PC-3 (cell line): ENCODE measurements around the gene ADCY9. TPM values are rescaled to one million over a fixed set of nuclear protein-coding genes. Genes with fewer than 3 reads are reported as not detected.
A peak's percentile ranks its signal among the peaks of the same experiment; 100 is the strongest.

Experiments used
- ATAC-seq: fragments of 200-7000 bp; cut with Tn5 transposase; 2 replicates; pipeline ENCODE4 v1.9.1; 2020; ENCODE audit warnings: mild to moderate bottlenecking, moderate library complexity
- BruUV-seq: library from RNA; stranded (reverse); fragments of 400-500 nt; replicated peaks from 2 replicates; lab custom pipeline; 2021; lab: Mats Ljungman, UMichigan
- CTCF ChIA-PET: fragments of 300-600 bp; sonication (Branson Sonifier 250); formaldehyde crosslinking; loops from one replicate; lab custom pipeline; 2022; ENCODE audit warnings: antibody characterized with exemption; lab: Charles Lee
- POLR2A ChIA-PET: fragments of 300-600 bp; sonication (Branson Sonifier 250); formaldehyde crosslinking; loops from one replicate; lab custom pipeline; 2022; ENCODE audit warnings: antibody characterized with exemption; ENCODE audit not compliant: unreplicated experiment; lab: Charles Lee
- DNase-seq: peaks from one replicate; pipeline ENCODE4 v3.0.0-alpha.2; 2015
- H2AFZ ChIP-seq: fragments of 300-600 bp; sonication (generic); 2 replicates; pipeline ENCODE4 v1.6.0; 2016; ENCODE audit warnings: antibody characterized with exemption, low read length
- H3F3A ChIP-seq: fragments of 300-600 bp; sonication (generic); one replicate; pipeline ENCODE4 v1.6.0; 2017; ENCODE audit warnings: antibody characterized with exemption, low read length, control low read depth, mild to moderate bottlenecking; ENCODE audit not compliant: unreplicated experiment
- H3K27ac ChIP-seq: fragments of 300-600 bp; sonication (generic); 2 replicates; pipeline ENCODE4 v1.5.1; 2016; ENCODE audit warnings: mild to moderate bottlenecking, low read length
- H3K27me3 ChIP-seq: fragments of 300-600 bp; sonication (generic); 2 replicates; pipeline ENCODE4 v1.6.1; 2016; ENCODE audit warnings: low read length, mixed read lengths
- H3K36me3 ChIP-seq: fragments of 300-600 bp; sonication (generic); 2 replicates; pipeline ENCODE4 v1.6.1; 2016; ENCODE audit warnings: low read depth, mixed run types, low read length, mixed read lengths
- H3K4me1 ChIP-seq: fragments of 300-600 bp; sonication (generic); 2 replicates; pipeline ENCODE4 v1.5.1; 2016; ENCODE audit warnings: low read length; ENCODE audit not compliant: insufficient read depth
- H3K4me2 ChIP-seq: fragments of 300-600 bp; sonication (generic); 2 replicates; pipeline ENCODE4 v1.6.0; 2016; ENCODE audit warnings: low read length
- H3K4me3 ChIP-seq: fragments of 300-600 bp; sonication (generic); 2 replicates; pipeline ENCODE4 v1.5.1; 2016; ENCODE audit warnings: mild to moderate bottlenecking, low read length, mixed read lengths
- H3K79me2 ChIP-seq: fragments of 300-600 bp; sonication (generic); 2 replicates; pipeline ENCODE4 v1.6.1; 2017; ENCODE audit warnings: low read length, mixed read lengths
- H3K9ac ChIP-seq: fragments of 300-600 bp; sonication (generic); 2 replicates; pipeline ENCODE4 v1.6.0; 2016; ENCODE audit warnings: mild to moderate bottlenecking, low read length
- H3K9me2 ChIP-seq: fragments of 300-600 bp; sonication (generic); replicated peaks from 2 replicates; pipeline ENCODE4 v1.6.1; 2016; ENCODE audit warnings: mixed run types, low read length, mixed read lengths
- H3K9me3 ChIP-seq: fragments of 300-600 bp; sonication (generic); 2 replicates; pipeline ENCODE4 v1.6.1; 2016; ENCODE audit warnings: low read length, mixed read lengths
- H4K20me1 ChIP-seq: fragments of 300-600 bp; sonication (generic); 2 replicates; pipeline ENCODE4 v1.6.1; 2016; ENCODE audit warnings: low read length, mixed read lengths
- CTCF ChIP-seq: fragments of 300-600 bp; sonication (generic); conservative IDR thresholded peaks from 2 replicates; pipeline ENCODE4 v1.5.1; 2017; ENCODE audit warnings: antibody characterized with exemption, low read depth, mild to moderate bottlenecking, low read length
- EZH2 ChIP-seq: fragments of 300-600 bp; sonication (generic); IDR thresholded peaks from one replicate; pipeline ENCODE4 v1.6.1; 2017; ENCODE audit warnings: antibody characterized with exemption, mild to moderate bottlenecking, low read length; ENCODE audit not compliant: unreplicated experiment
- EZH2phosphoT487 ChIP-seq: fragments of 300-600 bp; sonication (generic); IDR thresholded peaks from 2 replicates; pipeline ENCODE4 v1.6.1; 2018; ENCODE audit warnings: mild to moderate bottlenecking, antibody characterized with exemption, low read length, borderline replicate concordance
- intact Hi-C: fragments of 100-400 bp; cut with micrococcal nuclease; formaldehyde crosslinking; loops from 2 replicates; pipeline ENCODE4 v1.9.0; 2023
- total RNA-seq: library from RNA; depleted of rRNA; stranded (reverse); fragments of >200 nt; gene quantifications from 2 replicates; pipeline ENCODE4 v1.2.3, GENCODE V29; 2014

ADCY9 gene
- total RNA-seq, 1 experiment from 2014 or later, result 6.2 TPM

- no peaks in the 10 kb centered on the region for H3K4me1 ChIP-seq
- no TSS peak for BruUV-seq
- H3K9ac ChIP-seq, result no peak overlapping the region
- no peak overlapping the region for H3K27ac ChIP-seq
- H3F3A ChIP-seq, result no peaks in the 10 kb centered on the region
- CTCF ChIA-PET, result no interaction called here
- H3K9me2 ChIP-seq, result no peaks in the 10 kb centered on the region
- no peak overlapping the region for H3K4me3 ChIP-seq
- intact Hi-C loops, result no loop called here
- no peaks in the 10 kb centered on the region for H3K9me3 ChIP-seq
- H2AFZ ChIP-seq, result no peak overlapping the region
- DNase-seq (no peak), ATAC-seq (no peak)
- POLR2A ChIA-PET, result no interaction called here
- H4K20me1 ChIP-seq, result no peaks in the 10 kb centered on the region
- TF ChIP-seq EZH2phosphoT487 (no peak), CTCF (no peak), EZH2 (no peak)
- H3K36me3 ChIP-seq, result no peaks in the 10 kb centered on the region
- no peaks in the 10 kb centered on the region for H3K27me3 ChIP-seq
- H3K4me2 ChIP-seq, result no peak overlapping the region
- no peaks in the 10 kb centered on the region for H3K79me2 ChIP-seq
These were observed 12.5 kb downstream of the ADCY9 start for GRCh38 chr16:4103745-4104144.

GRCh38 chr16:4101421-4102219 lies 14.6 kb downstream of the ADCY9 start:
- Histone ChIP-seq H3K27me3 (no peaks in the 10 kb centered on the region), H3K9me3 (no peaks in the 10 kb centered on the region), H3F3A (no peaks in the 10 kb centered on the region), H3K4me3 (no peak overlapping the region), H3K4me2 (no peak overlapping the region), H3K79me2 (no peaks in the 10 kb centered on the region), H3K27ac (no peak overlapping the region), H2AFZ (no peak overlapping the region), H3K4me1 (peaks cover 4% of the 10 kb centered on the region; the same call in 1 of the 2 replicates), H3K9me2 (no peaks in the 10 kb centered on the region), H3K9ac (no peak overlapping the region), H4K20me1 (no peaks in the 10 kb centered on the region), H3K36me3 (no peaks in the 10 kb centered on the region)
- ATAC-seq, result no peak
- POLR2A ChIA-PET, result interaction anchor here (0.6 kb wide), 1 partner anchor 151 kb away, joined by 12 read pairs; no protein-coding TSS in a partner anchor
- BruUV-seq, result no TSS peak
- CTCF ChIA-PET, result no interaction called here
- TF ChIP-seq EZH2phosphoT487 (no peak), EZH2 (no peak), CTCF (no peak)
- intact Hi-C loops, result no loop called here
- DNase-seq, result no peak

GRCh38 chr16:4098501-4098900 lies 17.7 kb downstream of the ADCY9 start:
- no peaks in the 10 kb centered on the region for H3K9me2 ChIP-seq
- no peaks in the 10 kb centered on the region for H3F3A ChIP-seq
- H2AFZ ChIP-seq, result no peak overlapping the region
- H3K4me1 ChIP-seq, result peaks cover 4% of the 10 kb centered on the region; the same call in 1 of the 2 replicates
- no peak for TF ChIP-seq CTCF
- TF ChIP-seq EZH2phosphoT487, result no peak
- no peaks in the 10 kb centered on the region for H3K79me2 ChIP-seq
- DNase-seq (peak; percentile 31), ATAC-seq (peak; percentile 29; the same call in 1 of the 2 replicates)
- intact Hi-C loops, result no loop called here
- H3K9me3 ChIP-seq, result no peaks in the 10 kb centered on the region
- H3K36me3 ChIP-seq, result no peaks in the 10 kb centered on the region
- no peaks in the 10 kb centered on the region for H3K27me3 ChIP-seq
- no peaks in the 10 kb centered on the region for H4K20me1 ChIP-seq
- BruUV-seq, result no TSS peak
- no peak overlapping the region for H3K9ac ChIP-seq
- H3K27ac ChIP-seq, result no peak overlapping the region
- H3K4me2 ChIP-seq, result no peak overlapping the region
- ChIA-PET POLR2A (interaction anchor here (0.6 kb wide), 1 partner anchor 111 kb away, joined by 3 read pairs; no protein-coding TSS in a partner anchor), CTCF (no interaction called here)
- H3K4me3 ChIP-seq, result no peak overlapping the region
